GM10847 (cell line): ENCODE results near the gene MUC16.

Experiments used
- POLR2A ChIP-seq: IDR thresholded peaks from 2 replicates; pipeline ENCODE4 v1.6.1; 2011; ENCODE audit not compliant: insufficient read length; ENCODE audit errors: extremely low read depth

Gene MUC16

GRCh38 chr19:9009935-9010651 is at the start of gene MUC16:
TSS of gene MUC16 (minus strand) at chr19:9010409.
- no peak for TF ChIP-seq POLR2A

GRCh38 chr19:9058905-9059667 is 48.9 kb upstream of the MUC16 start:
- TF ChIP-seq POLR2A, result no peak

- TF ChIP-seq POLR2A, result no peak
These were observed 47.5 kb upstream of the MUC16 start for GRCh38 chr19:9057505-9058258.

- no peak for TF ChIP-seq POLR2A
These were observed 44.6 kb upstream of the MUC16 start for GRCh38 chr19:9054765-9055164.

GRCh38 chr19:9054207-9054606 is 44.0 kb upstream of the MUC16 start:
- TF ChIP-seq POLR2A, result no peak

GRCh38 chr19:9052894-9053293 is 42.7 kb upstream of the MUC16 start:
- no peak for TF ChIP-seq POLR2A

- TF ChIP-seq POLR2A, result no peak
These were observed 36.5 kb upstream of the MUC16 start for GRCh38 chr19:9046694-9047093.

GRCh38 chr19:9044449-9044848 is 34.2 kb upstream of the MUC16 start:
- TF ChIP-seq POLR2A, result no peak

GRCh38 chr19:9043524-9043923 is 33.3 kb upstream of the MUC16 start:
- TF ChIP-seq POLR2A, result no peak

- TF ChIP-seq POLR2A, result no peak
These were observed 30.8 kb upstream of the MUC16 start for GRCh38 chr19:9041023-9041422.

- TF ChIP-seq POLR2A, result no peak
These were observed 29.9 kb upstream of the MUC16 start for GRCh38 chr19:9040131-9040530.

- TF ChIP-seq POLR2A, result no peak
These were observed 29.5 kb upstream of the MUC16 start for GRCh38 chr19:9039728-9040127.

- no peak for TF ChIP-seq POLR2A
These were observed 27.3 kb upstream of the MUC16 start for GRCh38 chr19:9037400-9038062.

- no peak for TF ChIP-seq POLR2A
These were observed 22.0 kb upstream of the MUC16 start for GRCh38 chr19:9032136-9032631.
